ENCODE results near the gene CAST.

- no peak for TF ChIP-seq CTCF (IDR thresholded peaks at IDR 0.05)
- no peak for TF ChIP-seq POLR2A (IDR thresholded peaks at IDR 0.05)
- TF ChIP-seq EP300 (IDR thresholded peaks at IDR 0.05), result no peak
Measured at GRCh38 chr5:96783326-96783725, 121.2 kb downstream of the CAST start.

All from tibial nerve (tissue), 4 donors.